ENCODE data around the gene GAR1.

DNA sequence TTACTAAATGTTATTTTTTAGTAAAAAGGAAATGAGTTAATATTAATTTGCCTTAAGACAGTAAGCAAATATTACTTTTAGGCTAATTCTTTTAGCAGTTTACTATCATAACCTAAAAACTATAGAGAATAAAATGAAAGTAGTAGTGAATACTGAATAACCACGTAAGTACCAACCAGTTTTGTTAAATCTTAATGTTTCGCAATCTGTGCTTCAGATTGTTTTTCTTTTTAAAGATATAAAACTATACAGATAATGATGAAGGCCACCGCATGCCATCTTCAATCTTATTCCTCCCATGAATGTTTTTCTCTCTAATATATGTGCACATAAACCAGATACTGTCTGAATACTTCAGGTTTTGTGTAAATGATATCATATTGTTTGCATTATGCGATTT is 18.2 kb downstream of the GAR1 start:
- TF ChIP-seq CTCF (conservative IDR thresholded peaks at IDR 0.05 in 1 of 2, IDR thresholded peaks at IDR 0.05 in 1 of 2; ENCODE audit: extremely low read depth in 1 of 2, insufficient read depth in 1 of 2, low read depth in 1 of 2, low read length in 2 of 2), result no peak
- no peak for TF ChIP-seq EZH2 (IDR thresholded peaks at IDR 0.05; ENCODE audit: borderline replicate concordance, low read length)
